SK-N-SH (cell line): Measurements from ENCODE around the gene GCNT2. TPM values are rescaled to one million over a fixed set of nuclear protein-coding genes. Genes with fewer than 3 reads are reported as not detected.

ENCODE experiments used
- CTCF ChIA-PET: fragments of 300-600, 350-600 bp; formaldehyde crosslinking; extraction: SDS; loops from one replicate; lab custom pipeline; 2021; lab: Yijun Ruan, JAX
- POLR2A ChIA-PET: fragments of 350-600 bp; sonication (Branson Sonifier 250); formaldehyde crosslinking; extraction: SDS; loops from one replicate; lab custom pipeline; 2020; ENCODE audit warnings: antibody characterized with exemption, inconsistent platforms; lab: Yijun Ruan, JAX
- DNase-seq: peaks from one replicate; pipeline ENCODE4 v3.0.0; 2012
- H2AFZ ChIP-seq: fragments of 200-600 bp; sonication (generic); 2 replicates; pipeline ENCODE4 v1.8.1; 2016; ENCODE audit warnings: antibody characterized with exemption, mild to moderate bottlenecking, low read depth
- H3F3A ChIP-seq: fragments of 200-600 bp; sonication (generic); replicated peaks from 2 replicates; pipeline ENCODE3; 2016; ENCODE audit warnings: antibody characterized with exemption, mild to moderate bottlenecking; ENCODE audit not compliant: insufficient read depth
- H3K27ac ChIP-seq, 2 experiments: fragments of 200-500 bp in 1 of 2; fragments of 200-600 bp in 1 of 2; sonication (Bioruptor generic) in 1 of 2; sonication (generic), shearing (Covaris generic) in 1 of 2; 2 replicates each; pipeline versions ENCODE4 v1.5.1 to v1.6.1; 2014 to 2016; ENCODE audit warnings: low read depth in 2 of 2, inconsistent platforms in 1 of 2, low read length in 1 of 2, mild to moderate bottlenecking in 1 of 2, mixed read lengths in 1 of 2
- H3K27me3 ChIP-seq: fragments of 200-600 bp; sonication (generic), shearing (Covaris generic); 2 replicates; pipeline ENCODE4 v1.6.1; 2016; ENCODE audit warnings: mixed run types; ENCODE audit not compliant: insufficient read depth
- H3K36me3 ChIP-seq, 2 experiments: fragments of 200-500 bp in 1 of 2; fragments of 200-600 bp in 1 of 2; sonication (Bioruptor generic) in 1 of 2; sonication (generic) in 1 of 2; replicated peaks in 1 of 2; 2 replicates each; pipeline versions ENCODE3 to v1.5.1; 2014 to 2016; ENCODE audit warnings: low read length in 1 of 2, mild to moderate bottlenecking in 1 of 2; ENCODE audit not compliant: insufficient read depth in 2 of 2, control insufficient read depth in 1 of 2
- H3K4me1 ChIP-seq, 2 experiments: fragments of 200-500 bp in 1 of 2; fragments of 200-600 bp in 1 of 2; sonication (Bioruptor generic) in 1 of 2; sonication (generic), shearing (Covaris generic) in 1 of 2; 2 replicates each; pipeline versions ENCODE4 v1.5.1 to v1.6.1; 2014 to 2016; ENCODE audit warnings: low read depth in 1 of 2, low read length in 1 of 2, mixed run types in 1 of 2; ENCODE audit not compliant: insufficient read depth in 2 of 2, control insufficient read depth in 1 of 2
- H3K4me2 ChIP-seq: fragments of 200-600 bp; sonication (generic), shearing (Covaris generic); 2 replicates; pipeline ENCODE4 v1.6.1; 2017; ENCODE audit warnings: mixed run types
- H3K4me3 ChIP-seq, 2 experiments: fragments of 200-500 bp in 1 of 2; fragments of 200-600 bp in 1 of 2; sonication (Bioruptor generic) in 1 of 2; sonication (generic), shearing (Covaris generic) in 1 of 2; 2 replicates each; pipeline versions ENCODE4 v1.5.1 to v1.8.1; 2014 to 2016; ENCODE audit warnings: low read depth in 2 of 2, inconsistent platforms in 1 of 2, low read length in 1 of 2, mild to moderate bottlenecking in 1 of 2, mixed read lengths in 1 of 2, moderate library complexity in 1 of 2
- H3K79me2 ChIP-seq: fragments of 200-600 bp; sonication (generic); 2 replicates; pipeline ENCODE4 v1.8.1; 2017; ENCODE audit warnings: mild to moderate bottlenecking; ENCODE audit not compliant: insufficient read depth
- H3K9ac ChIP-seq: fragments of 200-600 bp; sonication (generic); 2 replicates; pipeline ENCODE4 v1.6.1; 2017; ENCODE audit warnings: mixed run types
- H3K9me2 ChIP-seq: fragments of 200-600 bp; sonication (generic); 2 replicates; pipeline ENCODE4 v1.6.1; 2017; ENCODE audit warnings: mixed run types
- H3K9me3 ChIP-seq: fragments of 200-600 bp; sonication (generic); 2 replicates; pipeline ENCODE4 v1.6.1; 2017; ENCODE audit warnings: mixed run types, mild to moderate bottlenecking, moderate library complexity
- H4K20me1 ChIP-seq: fragments of 200-600 bp; sonication (generic); 2 replicates; pipeline ENCODE4 v1.6.1; 2017; ENCODE audit warnings: mild to moderate bottlenecking, mixed run types; ENCODE audit not compliant: insufficient read depth
- ELF1 ChIP-seq: IDR thresholded peaks from 2 replicates; pipeline ENCODE4 v1.4.0; 2012
- EP300 ChIP-seq, 2 experiments: IDR thresholded peaks; 2 replicates each; pipeline versions ENCODE4 v1.4.0 to v1.6.1; 2012; ENCODE audit warnings: borderline replicate concordance in 1 of 2, low read depth in 1 of 2, low read length in 1 of 2
- FOSL2 ChIP-seq: IDR thresholded peaks from 2 replicates; pipeline ENCODE4 v1.4.0; 2012; ENCODE audit warnings: low read depth, mild to moderate bottlenecking, moderate library complexity, borderline replicate concordance
- FOXM1 ChIP-seq: IDR thresholded peaks from 2 replicates; pipeline ENCODE4 v1.4.0; 2012; ENCODE audit warnings: low read depth, mild to moderate bottlenecking
- GABPA ChIP-seq: IDR thresholded peaks from 2 replicates; pipeline ENCODE4 v1.4.0; 2012; ENCODE audit warnings: low read depth, mild to moderate bottlenecking
- IRF3 ChIP-seq: fragments of 150-350 bp; IDR thresholded peaks from 2 replicates; pipeline ENCODE4 v1.6.1; 2016; ENCODE audit warnings: mild to moderate bottlenecking, low read depth, low read length
- JUND ChIP-seq: IDR thresholded peaks from 2 replicates; pipeline ENCODE4 v1.4.0; 2012
- MXI1 ChIP-seq: IDR thresholded peaks from 2 replicates; pipeline ENCODE4 v1.6.1; 2012; ENCODE audit warnings: mild to moderate bottlenecking, low read depth, low read length, improper control_type of control experiment
- NFIC ChIP-seq: IDR thresholded peaks from 2 replicates; pipeline ENCODE4 v1.4.0; 2012; ENCODE audit warnings: borderline replicate concordance
- POLR2AphosphoS5 ChIP-seq: IDR thresholded peaks from 2 replicates; pipeline ENCODE4 v1.6.1; 2012; ENCODE audit warnings: low read depth, low read length
- RAD21 ChIP-seq: IDR thresholded peaks from 2 replicates; pipeline ENCODE4 v1.6.1; 2012; ENCODE audit warnings: mild to moderate bottlenecking, low read length
- REST ChIP-seq: IDR thresholded peaks from 2 replicates; pipeline ENCODE4 v1.6.1; 2012; ENCODE audit warnings: mild to moderate bottlenecking, low read depth, low read length, moderate library complexity
- SMC3 ChIP-seq: IDR thresholded peaks from 2 replicates; pipeline ENCODE4 v1.6.1; 2012; ENCODE audit warnings: low read depth, low read length, improper control_type of control experiment
- TCF12 ChIP-seq: IDR thresholded peaks from 2 replicates; pipeline ENCODE4 v1.4.0; 2012
- TEAD4 ChIP-seq: IDR thresholded peaks from 2 replicates; pipeline ENCODE4 v1.4.0; 2012; ENCODE audit warnings: mild to moderate bottlenecking, borderline replicate concordance; ENCODE audit not compliant: insufficient read depth
- USF1 ChIP-seq: IDR thresholded peaks from 2 replicates; pipeline ENCODE4 v1.4.0; 2012; ENCODE audit warnings: low read depth, borderline replicate concordance
- YY1 ChIP-seq: IDR thresholded peaks from 2 replicates; pipeline ENCODE4 v1.4.0; 2012; ENCODE audit warnings: low read depth, mild to moderate bottlenecking
- WGBS: methylation state at CpG from one replicate; pipeline ENCODE4 v1.1.6; 2017; ENCODE audit warnings: low lambda C conversion rate; 5-methylcytosine and 5-hydroxymethylcytosine counted together
- polyA plus RNA-seq, 3 experiments: library from polyadenylated mRNA; depleted of rRNA; stranded (reverse); fragments of >200 nt; gene quantifications; 2 replicates each; pipeline ENCODE4 v1.2.3, GENCODE V29; 2012

The GCNT2 gene
- polyA plus RNA-seq, 1 of the 3 experiments (the other 2 are of a cell fraction): 0.13 TPM

DNA sequence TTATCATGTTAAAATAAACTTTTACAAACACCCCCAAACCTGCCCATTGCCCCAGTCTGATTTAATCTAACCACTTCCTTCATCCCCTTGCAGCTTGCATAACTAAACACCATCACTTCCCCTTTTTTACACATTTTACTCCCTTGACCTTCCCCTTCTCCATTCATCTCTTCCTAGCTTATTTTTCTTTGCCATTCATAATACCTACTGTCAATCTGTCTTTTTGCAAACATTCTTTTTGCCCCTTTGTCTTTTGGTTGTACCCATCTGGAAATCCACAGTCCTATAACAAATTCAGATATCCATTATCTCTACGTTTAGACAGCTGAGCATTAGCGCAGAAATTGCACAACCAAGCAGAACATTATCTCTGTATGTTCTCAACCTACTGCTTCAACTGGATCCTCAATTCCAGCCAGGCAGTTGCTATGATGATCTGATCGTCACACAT is 122.1 kb downstream of the GCNT2 start:
- H3K27ac ChIP-seq: no peak overlapping the region
- no peak for TF ChIP-seq YY1
- TF ChIP-seq RAD21: no peak
- no peak for TF ChIP-seq MXI1
- no peak for TF ChIP-seq IRF3
- no peak for TF ChIP-seq POLR2AphosphoS5
- no peak for TF ChIP-seq FOXM1
- no peak for TF ChIP-seq SMC3
- no peak for TF ChIP-seq GABPA
- TF ChIP-seq USF1: no peak
- TF ChIP-seq REST: no peak
- no peak for TF ChIP-seq ELF1
- TF ChIP-seq TCF12: no peak
- no peak for TF ChIP-seq NFIC
- TF ChIP-seq EP300 (IDR thresholded peaks at IDR 0.05; ENCODE audit: borderline replicate concordance in 1 of 2, low read depth in 1 of 2, low read length in 1 of 2): no peak
- no peak for TF ChIP-seq FOSL2
- no peak for TF ChIP-seq JUND
- no peak for TF ChIP-seq TEAD4
- H3K79me2 ChIP-seq: no peaks in the 10 kb centered on the region
- CTCF ChIA-PET: no interaction called here
- 64% methylated on average over 3 of the region's 3 CpGs for WGBS
- H3K9ac ChIP-seq: no peak overlapping the region
- H3K4me1 ChIP-seq: no peaks in the 10 kb centered on the region
- no peaks in the 10 kb centered on the region for H3F3A ChIP-seq
- H4K20me1 ChIP-seq: no peaks in the 10 kb centered on the region
- POLR2A ChIA-PET: no interaction called here
- no peak overlapping the region for H2AFZ ChIP-seq
- H3K9me3 ChIP-seq: no peaks in the 10 kb centered on the region
- no peak overlapping the region for H3K4me3 ChIP-seq
- H3K9me2 ChIP-seq: no peaks in the 10 kb centered on the region
- peaks cover 0 to 4% of the 10 kb centered on the region in 2 experiments for H3K36me3 ChIP-seq
- no peak for DNase-seq
- no peaks in the 10 kb centered on the region for H3K27me3 ChIP-seq
- no peak overlapping the region for H3K4me2 ChIP-seq
